B cell (primary cell): ENCODE data around the gene GPR87.

ENCODE experiments used
- CTCF ChIP-seq: fragments of 200-600 bp; IDR thresholded peaks from one replicate; pipeline ENCODE4 v1.8.0; 2022; ENCODE audit warnings: antibody characterized with exemption, mild to moderate bottlenecking
- EZH2 ChIP-seq: IDR thresholded peaks from 2 replicates; pipeline ENCODE4 v1.6.1; 2012; ENCODE audit warnings: borderline replicate concordance, low read depth, mild to moderate bottlenecking, moderate library complexity, low read length; ENCODE audit not compliant: insufficient read depth, poor library complexity, severe bottlenecking

DNA sequence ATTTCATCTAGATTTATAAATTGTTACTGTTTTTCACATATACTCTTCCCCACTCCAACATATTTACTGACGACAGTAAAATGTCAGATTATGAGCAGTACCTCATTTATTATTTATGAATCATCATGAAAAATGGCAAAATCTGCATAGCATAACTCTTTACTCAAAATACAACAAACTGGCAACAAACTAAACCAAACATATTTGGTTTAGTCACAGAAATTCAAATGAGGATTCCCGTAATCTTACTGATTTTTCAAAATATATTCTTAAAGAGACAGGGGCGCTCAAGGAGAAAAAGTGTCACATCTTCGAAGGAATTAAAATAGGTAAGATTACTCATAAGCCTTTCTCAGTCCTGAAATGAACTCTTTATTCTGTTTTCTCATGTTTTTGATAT is 3.0 kb upstream of the GPR87 start:
- TF ChIP-seq CTCF (no peak), EZH2 (no peak)
